ENCODE measurements around the gene BICRAL.
"Not testable (repeated sequence)": the region's sequence is repeated elsewhere in the genome, so short reads cannot be mapped to it uniquely, and the experiment has no call there.

The BICRAL gene

GRCh38 chr6:42860036-42860435 is 78.2 kb downstream of the BICRAL start:
- no peak for DNase-seq

DNA sequence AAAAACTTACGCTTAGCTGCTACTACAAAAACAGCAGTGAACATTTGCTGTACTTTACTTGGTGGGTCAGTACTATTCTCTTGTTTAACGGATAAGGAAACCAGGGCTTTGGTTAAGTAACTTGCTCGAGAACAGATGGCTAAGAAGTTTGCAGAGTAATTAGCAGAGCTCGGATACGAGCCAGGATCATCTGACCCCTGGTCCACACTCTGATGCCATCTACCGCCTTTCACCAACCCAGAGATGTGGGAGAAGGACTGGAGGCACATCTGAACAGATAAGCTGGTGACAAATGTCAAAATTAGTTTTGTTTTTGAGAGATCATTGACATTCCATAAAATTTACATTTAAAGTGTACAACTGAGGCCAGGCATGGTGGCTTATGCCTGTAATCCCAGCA is 78.6 kb downstream of the BICRAL start:
- no peak for DNase-seq

DNA sequence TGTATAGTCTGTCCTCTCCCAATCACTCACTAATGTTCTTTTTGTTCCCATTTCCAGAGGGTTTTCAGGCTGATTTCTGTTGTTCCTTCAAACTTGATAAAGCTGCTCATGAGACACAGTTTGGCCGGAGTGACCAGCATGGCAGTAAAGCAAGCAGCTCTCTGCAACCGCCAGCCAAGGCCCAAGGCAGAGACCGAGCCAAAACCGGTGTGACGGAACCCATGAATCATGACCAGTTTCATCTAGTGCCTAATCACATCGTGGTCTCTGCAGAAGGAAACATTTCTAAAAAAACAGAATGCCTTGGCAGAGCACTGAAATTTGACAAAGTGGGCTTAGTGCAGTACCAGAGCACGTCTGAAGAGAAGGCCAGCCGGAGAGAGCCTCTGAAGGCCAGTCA is 82.8 kb downstream of the BICRAL start:
- DNase-seq, result no peak

GRCh38 chr6:42870145-42870936 is 88.5 kb downstream of the BICRAL start:
- DNase-seq, result no peak

DNA sequence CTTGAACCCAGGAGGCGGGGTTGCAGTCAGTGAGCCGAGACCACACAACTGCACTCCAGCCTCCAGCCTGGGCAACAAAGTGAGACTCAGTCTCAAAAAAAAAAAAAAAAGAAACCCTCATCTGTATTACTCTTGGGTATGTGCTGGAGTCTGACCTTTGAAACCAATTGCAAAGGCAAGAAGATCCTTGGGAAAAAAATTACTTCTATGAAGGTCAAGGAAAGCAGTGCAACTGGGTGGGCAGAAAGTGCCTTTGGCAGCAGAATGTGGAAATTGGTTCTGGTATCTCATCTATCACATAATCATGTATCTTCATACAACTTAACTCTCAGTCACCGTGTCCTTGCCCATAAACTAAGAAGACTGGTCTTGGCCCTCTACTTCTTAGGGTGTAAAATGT is 89.9 kb downstream of the BICRAL start:
- DNase-seq, result no peak

- no peak for DNase-seq
These were observed 91.5 kb downstream of the BICRAL start for GRCh38 chr6:42873313-42873712.

- no peak for DNase-seq
These were observed 95.8 kb downstream of the BICRAL start for GRCh38 chr6:42877695-42878094.

DNA sequence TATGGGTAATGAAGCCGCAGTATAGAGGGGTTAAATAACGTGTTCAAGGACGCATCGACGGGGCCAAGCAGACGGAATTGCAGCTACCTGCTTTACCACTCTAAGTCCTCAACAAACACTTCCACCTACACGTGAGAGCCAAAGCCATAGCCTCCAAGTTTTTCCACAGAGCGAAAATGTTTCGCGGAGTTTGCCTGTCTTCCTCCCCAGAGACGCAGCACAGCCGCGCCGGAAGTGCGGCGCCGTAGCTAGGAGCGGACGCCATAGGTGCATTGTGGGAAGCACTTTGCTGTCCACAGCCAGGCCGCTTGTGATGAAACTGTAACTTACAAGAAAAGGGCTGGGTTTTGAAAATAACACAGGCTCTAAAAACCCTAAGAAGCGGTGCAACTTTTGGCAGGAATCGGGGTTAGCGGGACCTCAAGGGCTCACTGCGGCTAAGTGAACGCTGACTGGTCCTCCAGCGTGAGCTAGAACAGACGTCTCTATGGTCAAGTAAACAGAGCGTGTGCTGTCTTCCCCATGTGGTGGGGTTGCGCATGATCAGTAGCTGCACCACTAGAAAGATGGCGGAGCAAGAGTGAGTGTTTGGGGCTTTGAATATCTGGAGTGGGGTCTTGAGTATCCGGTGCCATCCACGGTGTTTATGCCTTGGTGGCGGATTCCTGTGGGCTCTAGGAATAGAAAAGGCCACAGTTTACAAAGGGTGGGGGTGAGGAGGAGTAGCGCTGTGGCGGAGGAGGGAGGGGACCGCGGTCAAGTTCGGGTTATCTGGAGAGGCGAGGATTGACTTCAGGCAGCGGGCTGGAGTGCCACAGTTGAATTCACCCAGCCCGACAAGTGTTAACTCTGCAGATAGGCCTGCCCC is 97.8 kb downstream of the BICRAL start, which contains the start of gene RPL7L1:
Gene RPL7L1, plus strand, starts transcription at position 245 of the 868 bp plus-strand sequence. Its CDS starts 295 bp downstream, at position 540.
- peak; percentile 91 for DNase-seq

- DNase-seq, result not testable (repeated sequence)
These were observed 98.5 kb downstream of the BICRAL start for GRCh38 chr6:42880240-42880817.

- not testable (repeated sequence) for DNase-seq
These were observed 99.0 kb downstream of the BICRAL start for GRCh38 chr6:42880871-42881270.

DNA sequence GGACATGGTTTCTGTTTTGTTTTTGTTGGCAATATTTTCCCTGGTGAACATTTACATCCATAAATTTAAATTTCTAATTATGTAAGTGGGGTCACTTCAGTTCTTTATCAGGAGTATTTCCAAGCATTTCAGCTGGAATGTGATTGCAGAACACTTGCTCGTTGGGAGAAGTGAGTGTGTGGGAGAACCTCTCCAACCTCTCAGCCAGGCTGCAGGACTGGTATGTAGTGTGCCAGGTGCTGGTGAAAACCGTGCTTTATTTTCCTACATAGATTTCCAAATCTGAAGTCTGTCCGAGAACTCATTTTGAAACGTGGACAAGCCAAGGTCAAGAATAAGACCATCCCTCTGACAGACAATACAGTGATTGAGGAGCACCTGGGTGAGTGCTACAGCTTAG is 103.8 kb downstream of the BICRAL start:
- no peak for DNase-seq

DNA sequence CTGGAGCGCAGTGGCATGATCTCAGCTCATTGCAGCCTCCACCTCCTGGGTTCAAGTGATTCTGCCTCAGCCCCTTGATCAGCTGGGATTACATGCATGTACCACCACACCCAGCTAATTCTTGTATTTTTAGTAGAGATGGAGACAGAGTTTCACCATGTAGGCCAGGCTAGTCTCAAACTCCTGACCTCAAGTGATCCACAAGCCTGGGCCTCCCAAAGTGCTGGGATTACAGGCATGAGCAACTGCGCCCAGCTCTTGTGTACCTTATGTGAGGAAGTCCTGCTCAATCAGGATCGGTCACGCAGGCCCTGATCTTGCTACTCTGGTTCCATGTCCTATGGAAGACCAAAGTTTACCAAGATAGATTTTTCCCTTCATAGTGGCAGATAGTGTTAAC is 106.3 kb downstream of the BICRAL start:
- DNase-seq, result not testable (repeated sequence)

DNA sequence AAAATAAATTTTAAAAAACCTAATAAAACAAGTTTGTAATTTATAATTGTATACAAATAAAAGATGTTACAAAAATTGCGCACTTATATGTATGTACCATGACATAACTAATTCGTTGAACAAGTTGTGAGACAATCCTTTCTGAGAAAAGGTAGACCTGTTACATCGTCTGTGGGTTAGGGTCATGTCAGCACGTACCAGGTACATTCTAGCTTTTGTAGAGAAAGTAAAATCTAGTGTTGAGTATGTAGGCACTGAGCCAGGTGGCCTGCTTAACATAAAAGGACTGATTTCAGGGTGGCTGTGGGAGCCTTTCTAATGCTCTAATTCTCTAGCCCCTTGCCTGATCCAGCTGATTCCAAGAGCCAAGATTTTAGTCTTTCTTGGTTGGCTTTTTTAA is 108.0 kb downstream of the BICRAL start:
- no peak for DNase-seq

- DNase-seq, result peak; percentile 96
These were observed 108.7 kb downstream of the BICRAL start for GRCh38 chr6:42890311-42891198.

DNA sequence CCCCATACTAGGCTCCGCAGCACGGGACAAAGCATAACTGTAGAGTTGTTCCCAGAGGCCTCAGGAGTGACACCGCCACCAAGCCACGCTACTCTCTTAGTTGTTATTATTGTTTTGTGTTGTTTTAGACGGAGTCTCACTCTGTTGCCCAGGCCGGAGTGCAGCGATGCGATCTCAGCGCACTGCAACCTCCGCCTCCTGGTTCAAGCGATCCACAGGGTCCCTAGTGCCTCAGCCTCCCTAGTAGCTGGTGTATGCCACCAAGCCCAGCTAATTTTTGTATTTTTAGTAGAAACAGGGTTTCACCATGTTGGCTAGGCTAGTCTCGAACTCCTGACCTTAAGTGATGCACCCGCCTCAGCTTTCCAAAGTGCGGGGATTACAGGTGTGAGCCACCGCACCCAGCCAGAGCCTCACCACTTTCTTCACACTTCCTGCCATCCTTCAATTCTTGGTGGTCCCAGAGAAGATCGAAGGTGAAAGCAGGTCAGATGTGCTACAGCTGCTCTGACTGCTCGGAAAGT is 109.4 kb downstream of the BICRAL start:
- DNase-seq, result no peak

DNA sequence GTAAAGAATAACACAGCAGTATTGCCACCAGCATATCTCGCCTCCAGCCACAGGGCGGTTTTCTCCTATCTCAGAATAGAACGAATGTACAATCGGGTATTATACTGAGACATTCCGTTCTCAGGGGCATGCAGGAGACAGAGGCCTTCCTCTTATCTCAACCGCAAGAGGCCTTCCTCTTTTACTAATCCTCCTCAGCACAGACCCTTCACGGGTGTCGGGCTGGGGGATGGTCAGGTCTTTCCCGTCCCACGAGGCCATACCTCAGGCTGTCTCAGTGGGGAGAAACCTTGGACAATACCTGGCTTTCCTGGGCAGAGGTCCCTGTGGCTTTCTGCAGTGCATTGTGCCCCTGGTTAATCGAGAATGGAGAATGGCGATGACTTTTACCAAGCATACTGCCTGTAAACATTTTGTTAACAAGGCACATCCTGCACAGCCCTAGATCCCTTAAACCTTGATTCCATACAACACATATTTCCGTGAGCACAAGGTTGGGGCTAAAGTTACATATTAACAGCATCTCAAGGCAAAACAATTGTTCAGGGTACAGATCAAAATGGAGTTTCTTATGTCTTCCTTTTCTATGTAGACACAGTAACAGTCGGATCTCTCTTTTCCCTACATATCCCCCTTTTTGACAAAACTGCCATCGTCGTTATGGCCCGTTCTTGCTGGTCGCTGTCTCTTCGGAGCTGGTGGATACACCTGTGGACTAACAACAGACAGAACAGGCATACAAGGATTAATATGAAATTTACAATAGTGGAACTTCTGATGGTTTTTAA is 112.4 kb downstream of the BICRAL start:
- DNase-seq, result peak; percentile 94

DNA sequence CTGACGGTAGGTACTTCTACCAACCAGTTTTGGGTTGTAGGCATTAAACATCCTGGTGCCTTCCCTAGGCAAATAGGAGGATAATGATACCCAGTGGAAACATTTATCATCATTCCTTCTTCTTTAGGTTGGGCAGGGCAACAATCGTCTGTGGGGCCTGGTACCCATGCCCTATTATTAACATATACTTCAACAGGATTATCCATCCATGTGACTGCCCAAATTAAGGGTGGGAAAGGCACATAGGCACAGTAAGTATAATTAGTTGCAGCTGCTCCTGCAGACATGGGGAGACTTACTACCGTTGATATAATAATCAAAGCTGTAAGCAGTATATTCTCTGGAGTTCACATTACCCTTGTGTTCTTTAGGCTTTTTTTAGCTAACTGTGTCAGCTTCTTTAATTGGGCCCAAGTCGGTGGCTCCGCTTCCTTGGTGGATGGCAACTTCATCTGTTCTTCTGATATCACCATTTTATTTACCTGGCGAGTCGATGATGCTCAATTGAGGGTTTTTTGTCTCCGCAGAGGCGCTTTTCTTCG is 114.4 kb downstream of the BICRAL start:
- DNase-seq, result no peak

GRCh38 chr6:42898891-42899361 is 117.1 kb downstream of the BICRAL start:
- peak; percentile 77 for DNase-seq

DNA sequence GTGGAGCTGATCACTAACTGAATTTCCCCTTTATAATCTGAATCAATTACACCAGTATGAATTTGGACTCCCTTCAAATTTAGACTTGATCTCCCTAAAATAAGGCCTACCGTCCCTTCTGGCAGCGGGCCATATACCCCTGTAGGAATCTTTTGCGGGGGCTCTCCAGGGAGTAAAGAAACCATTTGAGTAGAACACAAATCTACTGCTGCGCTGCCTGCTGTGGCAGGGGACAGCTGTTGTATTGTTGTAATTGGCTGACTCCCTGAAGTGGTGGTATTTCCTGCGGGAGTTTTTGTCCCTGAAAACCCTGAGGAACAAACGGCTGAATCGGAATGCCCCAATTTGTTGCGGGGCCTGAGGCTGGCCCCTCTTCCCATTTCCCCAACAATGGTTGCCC is 118.0 kb downstream of the BICRAL start:
- DNase-seq, result no peak

GRCh38 chr6:42901538-42901957 is 119.7 kb downstream of the BICRAL start:
- DNase-seq, result peak; percentile 75
